Astrocyte (in vitro differentiated cells and primary cell): ENCODE measurements around the gene LIF.

ENCODE experiments used
- EZH2 ChIP-seq: IDR thresholded peaks from 2 replicates; pipeline ENCODE4 v1.6.1; 2012; ENCODE audit warnings: mild to moderate bottlenecking, low read length, inconsistent platforms; ENCODE audit not compliant: insufficient read depth
- TF ChIP-seq, protein P1 (sequence below): IDR thresholded peaks from 2 replicates; pipeline ENCODE4 v1.5.1; 2011; ENCODE audit warnings: low read depth, mild to moderate bottlenecking, inconsistent platforms, low read length, moderate library complexity; ENCODE audit not compliant: insufficient read depth

DNA sequence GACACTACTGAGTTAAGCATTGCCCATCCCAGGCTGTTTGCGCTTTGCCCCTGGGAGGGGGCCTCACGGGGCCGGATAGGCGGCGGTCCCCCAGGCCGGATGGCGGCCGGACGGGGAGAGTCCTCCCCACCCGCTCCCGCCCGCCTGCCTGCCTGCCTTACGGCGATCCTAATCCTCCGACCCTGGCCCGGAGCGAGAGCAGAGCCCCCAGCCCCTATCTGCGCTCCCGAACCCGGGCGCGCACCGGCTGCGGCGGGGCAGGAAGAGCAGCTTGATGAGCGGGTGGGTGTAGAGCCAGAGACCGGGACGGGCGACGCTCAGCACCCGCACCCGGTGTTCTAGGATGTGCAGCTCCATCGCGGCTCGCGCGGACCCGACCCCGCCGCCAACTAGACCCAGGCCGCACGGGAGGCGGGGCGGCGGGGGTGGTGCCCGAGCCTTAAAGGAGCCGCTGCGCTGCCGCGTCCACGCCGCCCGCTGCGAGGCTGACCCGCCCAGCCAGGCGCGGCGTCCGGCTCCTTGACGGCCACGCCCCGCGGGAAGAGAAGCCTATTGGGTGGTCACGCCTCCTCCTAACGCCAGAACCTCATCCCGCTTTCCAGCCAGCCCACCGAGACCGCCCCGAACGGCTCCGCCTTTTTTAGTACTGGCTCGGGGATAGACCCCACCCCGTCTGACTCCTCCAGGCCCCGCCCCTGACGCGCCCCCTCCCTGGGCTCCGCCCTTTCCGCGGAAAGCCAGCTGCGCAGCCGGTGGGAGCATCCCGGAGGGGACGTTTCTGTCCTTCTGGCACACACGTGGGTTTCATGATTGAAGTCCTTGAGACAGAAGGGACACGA is 42.8 kb upstream of the LIF start, which contains the start of gene CASTOR1:
- TF ChIP-seq, protein P1, sequence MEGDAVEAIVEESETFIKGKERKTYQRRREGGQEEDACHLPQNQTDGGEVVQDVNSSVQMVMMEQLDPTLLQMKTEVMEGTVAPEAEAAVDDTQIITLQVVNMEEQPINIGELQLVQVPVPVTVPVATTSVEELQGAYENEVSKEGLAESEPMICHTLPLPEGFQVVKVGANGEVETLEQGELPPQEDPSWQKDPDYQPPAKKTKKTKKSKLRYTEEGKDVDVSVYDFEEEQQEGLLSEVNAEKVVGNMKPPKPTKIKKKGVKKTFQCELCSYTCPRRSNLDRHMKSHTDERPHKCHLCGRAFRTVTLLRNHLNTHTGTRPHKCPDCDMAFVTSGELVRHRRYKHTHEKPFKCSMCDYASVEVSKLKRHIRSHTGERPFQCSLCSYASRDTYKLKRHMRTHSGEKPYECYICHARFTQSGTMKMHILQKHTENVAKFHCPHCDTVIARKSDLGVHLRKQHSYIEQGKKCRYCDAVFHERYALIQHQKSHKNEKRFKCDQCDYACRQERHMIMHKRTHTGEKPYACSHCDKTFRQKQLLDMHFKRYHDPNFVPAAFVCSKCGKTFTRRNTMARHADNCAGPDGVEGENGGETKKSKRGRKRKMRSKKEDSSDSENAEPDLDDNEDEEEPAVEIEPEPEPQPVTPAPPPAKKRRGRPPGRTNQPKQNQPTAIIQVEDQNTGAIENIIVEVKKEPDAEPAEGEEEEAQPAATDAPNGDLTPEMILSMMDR, result no peak
- no peak for TF ChIP-seq EZH2
